ENCODE measurements around the gene CAMTA1. TPM values are rescaled to one million over a fixed set of nuclear protein-coding genes. Genes with fewer than 3 reads are reported as not detected.

CAMTA1 gene
- total RNA-seq, 2 donors from 2014 or later: 100 to 102 TPM

DNA sequence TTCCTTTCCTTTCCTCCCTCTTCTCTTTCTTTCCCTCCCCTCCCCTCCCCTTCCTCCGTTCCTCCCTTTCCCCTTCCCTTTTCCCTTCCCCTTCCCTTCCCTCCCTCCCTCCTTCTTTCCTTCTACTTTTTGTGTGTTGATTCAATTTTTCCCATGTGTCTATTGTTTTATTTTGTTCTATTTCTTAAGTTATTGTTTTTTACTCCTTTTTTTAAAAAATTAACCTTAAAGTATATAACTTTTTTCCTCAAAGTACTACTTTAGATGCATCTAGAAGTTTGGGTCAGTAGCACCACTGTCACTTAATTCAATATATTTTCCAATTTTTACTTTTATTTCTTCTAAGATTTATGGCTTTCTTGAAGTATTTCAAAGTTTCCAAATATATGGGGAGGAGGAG lies 537.7 kb downstream of the CAMTA1 start:
- Histone ChIP-seq H3K27ac (no peak overlapping the region), H3K9me3 (no peaks in the 10 kb centered on the region), H3K36me3 (no peaks in the 10 kb centered on the region), H3K27me3 (replicated peaks; ENCODE audit: insufficient read depth) (no peaks in the 10 kb centered on the region), H3K4me1 (replicated peaks) (no peaks in the 10 kb centered on the region), H3K4me3 (no peak overlapping the region)
- 70% methylated on average over 1 of the region's 1 CpG for WGBS
- TF ChIP-seq, protein P1, sequence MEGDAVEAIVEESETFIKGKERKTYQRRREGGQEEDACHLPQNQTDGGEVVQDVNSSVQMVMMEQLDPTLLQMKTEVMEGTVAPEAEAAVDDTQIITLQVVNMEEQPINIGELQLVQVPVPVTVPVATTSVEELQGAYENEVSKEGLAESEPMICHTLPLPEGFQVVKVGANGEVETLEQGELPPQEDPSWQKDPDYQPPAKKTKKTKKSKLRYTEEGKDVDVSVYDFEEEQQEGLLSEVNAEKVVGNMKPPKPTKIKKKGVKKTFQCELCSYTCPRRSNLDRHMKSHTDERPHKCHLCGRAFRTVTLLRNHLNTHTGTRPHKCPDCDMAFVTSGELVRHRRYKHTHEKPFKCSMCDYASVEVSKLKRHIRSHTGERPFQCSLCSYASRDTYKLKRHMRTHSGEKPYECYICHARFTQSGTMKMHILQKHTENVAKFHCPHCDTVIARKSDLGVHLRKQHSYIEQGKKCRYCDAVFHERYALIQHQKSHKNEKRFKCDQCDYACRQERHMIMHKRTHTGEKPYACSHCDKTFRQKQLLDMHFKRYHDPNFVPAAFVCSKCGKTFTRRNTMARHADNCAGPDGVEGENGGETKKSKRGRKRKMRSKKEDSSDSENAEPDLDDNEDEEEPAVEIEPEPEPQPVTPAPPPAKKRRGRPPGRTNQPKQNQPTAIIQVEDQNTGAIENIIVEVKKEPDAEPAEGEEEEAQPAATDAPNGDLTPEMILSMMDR (IDR thresholded peaks at IDR 0.05): no peak
- TF ChIP-seq POLR2A (IDR thresholded peaks at IDR 0.05): no peak
- TF ChIP-seq POLR2AphosphoS5 (IDR thresholded peaks at IDR 0.05): no peak
- intact Hi-C loops (cut with DNase I): no loop called here
- DNase-seq (ENCODE audit: low spot score): no peak

DNA sequence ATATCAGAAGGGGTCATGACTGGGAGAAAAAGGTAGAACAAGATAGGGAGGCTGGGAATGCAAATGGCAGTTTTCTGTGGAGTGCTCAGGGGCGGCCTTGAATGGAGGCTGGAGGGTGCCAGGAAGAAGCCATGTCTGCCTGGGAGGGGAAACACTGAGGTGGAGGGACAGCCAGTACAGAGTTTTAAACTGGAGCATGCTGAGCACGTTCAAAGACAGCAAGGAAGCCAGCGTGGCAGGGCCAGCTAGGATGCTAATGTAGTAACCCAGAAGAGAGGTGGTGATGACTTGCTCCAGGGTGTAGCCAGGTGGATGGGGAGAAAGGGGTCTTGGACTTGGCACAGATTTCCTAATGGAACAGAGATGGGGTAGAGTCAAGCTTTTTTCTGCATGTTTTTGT lies 540.0 kb downstream of the CAMTA1 start:
- DNase-seq (ENCODE audit: low spot score): no peak

DNA sequence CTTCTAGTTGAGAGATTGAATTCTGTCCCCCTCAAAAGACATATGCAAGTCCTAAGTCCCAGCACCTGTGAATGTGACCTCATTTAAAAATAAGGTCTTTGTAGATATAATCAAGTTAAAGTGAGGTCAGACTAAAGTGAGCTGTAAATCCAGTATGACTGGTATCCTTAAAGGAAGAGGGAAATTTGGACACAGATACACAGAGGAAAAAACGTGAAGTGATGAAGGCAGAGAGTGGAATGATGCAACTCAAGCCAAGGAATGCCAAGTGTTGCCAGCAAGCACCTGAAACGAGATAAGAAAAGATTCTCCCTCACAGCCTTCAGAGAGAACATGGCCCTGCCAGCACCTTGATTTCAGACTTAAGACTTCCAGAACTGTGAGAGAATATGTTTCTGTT lies 541.1 kb downstream of the CAMTA1 start:
- Histone ChIP-seq H3K4me3 (no peak overlapping the region), H3K9me3 (no peaks in the 10 kb centered on the region), H3K4me1 (replicated peaks) (no peaks in the 10 kb centered on the region), H3K27ac (no peak overlapping the region), H3K36me3 (no peaks in the 10 kb centered on the region), H3K27me3 (replicated peaks; ENCODE audit: insufficient read depth) (no peaks in the 10 kb centered on the region)
- TF ChIP-seq POLR2A (IDR thresholded peaks at IDR 0.05) (no peak), POLR2AphosphoS5 (IDR thresholded peaks at IDR 0.05) (no peak)
- TF ChIP-seq, protein P1 (IDR thresholded peaks at IDR 0.05): no peak
- DNase-seq (ENCODE audit: low spot score): no peak
- WGBS: 37% methylated on average over 2 of the region's 2 CpGs
- intact Hi-C loops (cut with DNase I): no loop called here

More for the DNA sequence above, 540.0 kb downstream of the CAMTA1 start:
- H3K4me3 ChIP-seq: no peak overlapping the region
- H3K36me3 ChIP-seq: no peaks in the 10 kb centered on the region
- no peaks in the 10 kb centered on the region for H3K9me3 ChIP-seq
- TF ChIP-seq POLR2AphosphoS5 (IDR thresholded peaks at IDR 0.05): no peak
- TF ChIP-seq, protein P1 (IDR thresholded peaks at IDR 0.05): no peak
- TF ChIP-seq POLR2A (IDR thresholded peaks at IDR 0.05): no peak
- intact Hi-C loops (cut with DNase I): no loop called here
- H3K4me1 ChIP-seq (replicated peaks): no peaks in the 10 kb centered on the region
- WGBS: 90% methylated on average over 3 of the region's 3 CpGs
- H3K27ac ChIP-seq: no peak overlapping the region
- H3K27me3 ChIP-seq (replicated peaks; ENCODE audit: insufficient read depth): no peaks in the 10 kb centered on the region

DNA sequence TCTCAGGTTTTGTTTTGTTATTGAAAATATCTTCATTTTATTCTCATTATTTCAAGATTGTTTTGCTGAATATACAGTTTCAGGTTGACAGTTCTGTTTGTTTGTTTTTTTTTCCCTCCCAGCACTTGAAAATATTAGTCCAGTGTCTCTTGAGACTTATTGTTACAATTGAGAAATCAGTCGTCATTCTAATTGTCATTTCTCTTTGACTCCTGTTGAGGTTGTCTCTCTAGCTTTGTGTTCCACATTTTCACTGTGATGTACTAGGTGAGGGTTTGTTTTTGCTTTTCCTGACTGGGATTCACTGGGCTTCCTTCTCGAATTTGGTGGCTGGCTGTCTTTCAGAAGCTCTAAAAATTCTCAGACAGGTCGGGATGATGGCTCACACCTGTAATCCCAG lies 542.6 kb downstream of the CAMTA1 start:
- H3K27ac ChIP-seq: no peak overlapping the region

More for the DNA sequence above, 542.6 kb downstream of the CAMTA1 start:
- Histone ChIP-seq H3K4me1 (replicated peaks) (no peaks in the 10 kb centered on the region), H3K27me3 (replicated peaks; ENCODE audit: insufficient read depth) (no peaks in the 10 kb centered on the region), H3K36me3 (no peaks in the 10 kb centered on the region), H3K9me3 (no peaks in the 10 kb centered on the region), H3K4me3 (no peak overlapping the region)
- 71% methylated on average over 3 of the region's 3 CpGs for WGBS
- TF ChIP-seq POLR2AphosphoS5 (IDR thresholded peaks at IDR 0.05): no peak
- TF ChIP-seq, protein P1 (IDR thresholded peaks at IDR 0.05): no peak
- no peak for TF ChIP-seq POLR2A (IDR thresholded peaks at IDR 0.05)
- DNase-seq (ENCODE audit: low spot score): no peak
- intact Hi-C loops (cut with DNase I): no loop called here

All from prostate gland (tissue), 2 donors.